GM12873 (cell line): Measurements from ENCODE around the gene TCN1.

Experiments used
- CTCF ChIP-seq: IDR thresholded peaks from 2 replicates; pipeline ENCODE4 v1.5.1; 2012; ENCODE audit warnings: low read depth, mild to moderate bottlenecking, moderate library complexity, low read length, control low read depth; ENCODE audit not compliant: insufficient read depth; ENCODE audit errors: missing control alignments

Gene TCN1

GRCh38 chr11:59854871-59855270, 11.4 kb downstream of the TCN1 start:
- no peak for TF ChIP-seq CTCF

- no peak for TF ChIP-seq CTCF
These were observed 17.2 kb downstream of the TCN1 start for GRCh38 chr11:59849129-59849528.

GRCh38 chr11:59847626-59848025, 18.7 kb downstream of the TCN1 start:
- no peak for TF ChIP-seq CTCF

- TF ChIP-seq CTCF: no peak
These were observed 19.7 kb downstream of the TCN1 start for GRCh38 chr11:59846556-59846955.

- no peak for TF ChIP-seq CTCF
These were observed 20.9 kb downstream of the TCN1 start, which contains the start of gene CBLIF for GRCh38 chr11:59845399-59845798. TSS of gene CBLIF (minus strand) at chr11:59845499. CDS start at chr11:59845453, 46 bp downstream.

- TF ChIP-seq CTCF: no peak
These were observed 24.0 kb downstream of the TCN1 start for GRCh38 chr11:59842316-59842715.

- TF ChIP-seq CTCF: no peak
These were observed 24.8 kb downstream of the TCN1 start for GRCh38 chr11:59841514-59841913.
